Measurements from ENCODE around the gene SSR2.
"Not testable (repeated sequence)": the region's sequence is repeated elsewhere in the genome, so short reads cannot be mapped to it uniquely, and the experiment has no call there.

SSR2 gene

GRCh38 chr1:155999964-156000363 is 20.8 kb downstream of the SSR2 start:
- in situ Hi-C loops (cut with HindIII; ENCODE audit: low sequenced_read_pairs) = no loop called here

- in situ Hi-C loops (cut with HindIII; ENCODE audit: low sequenced_read_pairs) = no loop called here
Observed at GRCh38 chr1:155996166-155996565, 24.6 kb downstream of the SSR2 start.

GRCh38 chr1:155993595-155993994 is 27.2 kb downstream of the SSR2 start:
- in situ Hi-C loops (cut with HindIII; ENCODE audit: low sequenced_read_pairs) = no loop called here

- in situ Hi-C loops (cut with HindIII; ENCODE audit: low sequenced_read_pairs) = no loop called here
Observed at GRCh38 chr1:155990005-155990739, 30.6 kb downstream of the SSR2 start.

GRCh38 chr1:155989242-155990004 is 31.3 kb downstream of the SSR2 start:
- in situ Hi-C loops (cut with HindIII; ENCODE audit: low sequenced_read_pairs) = no loop called here

- in situ Hi-C loops (cut with HindIII; ENCODE audit: low sequenced_read_pairs) = not testable (repeated sequence)
Observed at GRCh38 chr1:155984903-155985645, 35.7 kb downstream of the SSR2 start.

- in situ Hi-C loops (cut with HindIII; ENCODE audit: low sequenced_read_pairs) = no loop called here
Observed at GRCh38 chr1:155984341-155984740, 36.4 kb downstream of the SSR2 start.

- in situ Hi-C loops (cut with HindIII; ENCODE audit: low sequenced_read_pairs) = no loop called here
Observed at GRCh38 chr1:155983191-155984024, 37.3 kb downstream of the SSR2 start.

GRCh38 chr1:155982106-155982505 is 38.6 kb downstream of the SSR2 start:
- in situ Hi-C loops (cut with HindIII; ENCODE audit: low sequenced_read_pairs) = no loop called here

- in situ Hi-C loops (cut with HindIII; ENCODE audit: low sequenced_read_pairs) = no loop called here
Observed at GRCh38 chr1:155981266-155982088, 39.3 kb downstream of the SSR2 start.

- in situ Hi-C loops (cut with HindIII; ENCODE audit: low sequenced_read_pairs) = no loop called here
Observed at GRCh38 chr1:155979597-155980343, 41.0 kb downstream of the SSR2 start.

- in situ Hi-C loops (cut with HindIII; ENCODE audit: low sequenced_read_pairs) = no loop called here
Observed at GRCh38 chr1:155978973-155979429, 41.8 kb downstream of the SSR2 start.

- in situ Hi-C loops (cut with HindIII; ENCODE audit: low sequenced_read_pairs) = no loop called here
Observed at GRCh38 chr1:155978325-155978972, 42.3 kb downstream of the SSR2 start, which contains the start of gene ARHGEF2. Gene ARHGEF2, minus strand, starts transcription at chr1:155978547. Its CDS starts 120 bp downstream, at chr1:155978427.

- in situ Hi-C loops (cut with HindIII; ENCODE audit: low sequenced_read_pairs) = no loop called here
Observed at GRCh38 chr1:155977690-155978324, 42.9 kb downstream of the SSR2 start.

GRCh38 chr1:155976913-155977689 is 43.6 kb downstream of the SSR2 start:
- in situ Hi-C loops (cut with HindIII; ENCODE audit: low sequenced_read_pairs) = no loop called here

- in situ Hi-C loops (cut with HindIII; ENCODE audit: low sequenced_read_pairs) = no loop called here
Observed at GRCh38 chr1:155976062-155976912, 44.5 kb downstream of the SSR2 start.

Data from DLD1 (cell line).